SJSA1 (cell line): ENCODE measurements around the gene TLN1. TPM values are rescaled to one million over a fixed set of nuclear protein-coding genes. Genes with fewer than 3 reads are reported as not detected.

ENCODE experiments used
- DNase-seq, 2 experiments: peaks; one replicate each; pipeline ENCODE4 v3.0.0-alpha.2; 2015 to 2020; ENCODE audit warnings: low spot score in 2 of 2, low read depth in 1 of 2
- H3K27ac ChIP-seq: fragments of 250-450 bp; sonication (Bioruptor Pico); 2 replicates; pipeline ENCODE4 v1.5.1; 2020; ENCODE audit warnings: mild to moderate bottlenecking, moderate library complexity
- H3K27me3 ChIP-seq: fragments of 250-450 bp; sonication (Bioruptor Pico); replicated peaks from 2 replicates; pipeline ENCODE4 v1.5.1; 2020; ENCODE audit warnings: mild to moderate bottlenecking, moderate library complexity
- H3K36me3 ChIP-seq: fragments of 250-450 bp; sonication (Bioruptor Pico); 2 replicates; pipeline ENCODE4 v1.5.1; 2020; ENCODE audit warnings: mild to moderate bottlenecking
- H3K4me1 ChIP-seq: fragments of 250-450 bp; sonication (Bioruptor Pico); replicated peaks from 2 replicates; pipeline ENCODE4 v1.6.1; 2021; ENCODE audit warnings: mild to moderate bottlenecking
- H3K4me3 ChIP-seq: fragments of 250-450 bp; sonication (Bioruptor Pico); 2 replicates; pipeline ENCODE4 v1.5.1; 2020; ENCODE audit warnings: mild to moderate bottlenecking
- H3K9me3 ChIP-seq: fragments of 250-450 bp; sonication (Bioruptor Pico); replicated peaks from 2 replicates; pipeline ENCODE4 v1.5.1; 2020; ENCODE audit warnings: mild to moderate bottlenecking
- total RNA-seq: library from RNA; depleted of rRNA; stranded (reverse); fragments of >200 nt; shearing (Covaris generic); gene quantifications from 2 replicates; pipeline ENCODE4 v1.2.3, GENCODE V29; 2014

TLN1 gene
- total RNA-seq, 1 experiment from 2014 or later = 213 TPM

- Histone ChIP-seq H3K4me3 (peak overlapping the region; percentile 52), H3K36me3 (peaks cover 40% of the 10 kb centered on the region), H3K9me3 (no peaks in the 10 kb centered on the region), H3K27me3 (no peaks in the 10 kb centered on the region), H3K4me1 (peaks cover 52% of the 10 kb centered on the region), H3K27ac (peak overlapping the region; percentile 73)
- DNase-seq = no peak
Measured at GRCh38 chr9:35731415-35732184, 395 bp downstream of the TLN1 start.

GRCh38 chr9:35730486-35730854 is 1.5 kb downstream of the TLN1 start:
- Histone ChIP-seq H3K27me3 (no peaks in the 10 kb centered on the region), H3K27ac (peak overlapping the region; percentile 73; the same call in 1 of the 2 replicates), H3K36me3 (peaks cover 39% of the 10 kb centered on the region), H3K4me1 (peaks cover 53% of the 10 kb centered on the region), H3K9me3 (no peaks in the 10 kb centered on the region), H3K4me3 (peak overlapping the region; percentile 52)
- no peak for DNase-seq

- H3K9me3 ChIP-seq = no peaks in the 10 kb centered on the region
- H3K4me3 ChIP-seq = peak overlapping the region; percentile 26
- peaks cover 53% of the 10 kb centered on the region for H3K4me1 ChIP-seq
- H3K27me3 ChIP-seq = no peaks in the 10 kb centered on the region
- peak; percentile 48 to 68 for DNase-seq
- peak overlapping the region; percentile 73 for H3K27ac ChIP-seq
- H3K36me3 ChIP-seq = peaks cover 39% of the 10 kb centered on the region
Measured at GRCh38 chr9:35729700-35730485, 2.1 kb downstream of the TLN1 start.

- Histone ChIP-seq H3K27ac (peak overlapping the region; percentile 67), H3K9me3 (no peaks in the 10 kb centered on the region), H3K4me3 (peak overlapping the region; percentile 26), H3K36me3 (peaks cover 46% of the 10 kb centered on the region), H3K4me1 (peaks cover 53% of the 10 kb centered on the region), H3K27me3 (no peaks in the 10 kb centered on the region)
- DNase-seq = no peak
Measured at GRCh38 chr9:35729101-35729500, 2.9 kb downstream of the TLN1 start.

GRCh38 chr9:35728041-35728971 is 3.7 kb downstream of the TLN1 start:
- H3K4me1 ChIP-seq = peaks cover 48% of the 10 kb centered on the region
- peak overlapping the region; percentile 98 for H3K27ac ChIP-seq
- no peaks in the 10 kb centered on the region for H3K9me3 ChIP-seq
- H3K27me3 ChIP-seq = no peaks in the 10 kb centered on the region
- peaks cover 51% of the 10 kb centered on the region for H3K36me3 ChIP-seq
- H3K4me3 ChIP-seq = peak overlapping the region; percentile 15
- DNase-seq = peak; percentile 82 to 90

- peaks cover 56% of the 10 kb centered on the region for H3K36me3 ChIP-seq
- H3K4me1 ChIP-seq = peaks cover 44% of the 10 kb centered on the region
- DNase-seq = no peak
- H3K27me3 ChIP-seq = no peaks in the 10 kb centered on the region
- H3K9me3 ChIP-seq = no peaks in the 10 kb centered on the region
- H3K27ac ChIP-seq = peak overlapping the region; percentile 98
- H3K4me3 ChIP-seq = peak overlapping the region; percentile 15
Measured at GRCh38 chr9:35727676-35728040, 4.3 kb downstream of the TLN1 start.

GRCh38 chr9:35726931-35727330 is 5.1 kb downstream of the TLN1 start:
- DNase-seq = peak in 1 of 2 experiments; percentile 3
- Histone ChIP-seq H3K36me3 (peaks cover 63% of the 10 kb centered on the region), H3K27me3 (no peaks in the 10 kb centered on the region), H3K4me3 (no peak overlapping the region), H3K9me3 (no peaks in the 10 kb centered on the region), H3K4me1 (peaks cover 44% of the 10 kb centered on the region), H3K27ac (peak overlapping the region; percentile 98)

- Histone ChIP-seq H3K27ac (no peak overlapping the region), H3K4me1 (peaks cover 36% of the 10 kb centered on the region), H3K27me3 (no peaks in the 10 kb centered on the region), H3K4me3 (no peak overlapping the region), H3K9me3 (no peaks in the 10 kb centered on the region), H3K36me3 (peaks cover 76% of the 10 kb centered on the region)
- DNase-seq = no peak
Measured at GRCh38 chr9:35725362-35725761, 6.6 kb downstream of the TLN1 start.

GRCh38 chr9:35723908-35724307 is 8.1 kb downstream of the TLN1 start:
- Histone ChIP-seq H3K27ac (no peak overlapping the region), H3K27me3 (no peaks in the 10 kb centered on the region), H3K9me3 (no peaks in the 10 kb centered on the region), H3K36me3 (peaks cover 85% of the 10 kb centered on the region), H3K4me1 (peaks cover 23% of the 10 kb centered on the region), H3K4me3 (no peak overlapping the region)
- no peak for DNase-seq

GRCh38 chr9:35723426-35723825 is 8.6 kb downstream of the TLN1 start:
- Histone ChIP-seq H3K27me3 (no peaks in the 10 kb centered on the region), H3K4me3 (no peak overlapping the region), H3K27ac (no peak overlapping the region), H3K4me1 (peaks cover 19% of the 10 kb centered on the region), H3K9me3 (no peaks in the 10 kb centered on the region), H3K36me3 (peaks cover 89% of the 10 kb centered on the region)
- no peak for DNase-seq

- Histone ChIP-seq H3K4me1 (no peaks in the 10 kb centered on the region), H3K4me3 (no peak overlapping the region), H3K36me3 (peaks cover 93% of the 10 kb centered on the region), H3K27me3 (no peaks in the 10 kb centered on the region), H3K27ac (no peak overlapping the region), H3K9me3 (no peaks in the 10 kb centered on the region)
- DNase-seq = no peak
Measured at GRCh38 chr9:35719546-35719945, 12.4 kb downstream of the TLN1 start.

GRCh38 chr9:35718721-35719511 is 13.1 kb downstream of the TLN1 start:
- no peaks in the 10 kb centered on the region for H3K4me1 ChIP-seq
- H3K9me3 ChIP-seq = no peaks in the 10 kb centered on the region
- H3K27me3 ChIP-seq = no peaks in the 10 kb centered on the region
- H3K36me3 ChIP-seq = peaks cover 93% of the 10 kb centered on the region
- DNase-seq = no peak
- no peak overlapping the region for H3K4me3 ChIP-seq
- H3K27ac ChIP-seq = no peak overlapping the region
